ENCODE measurements around the gene SLC2A14.
"Not testable (repeated sequence)": the region's sequence is repeated elsewhere in the genome, so short reads cannot be mapped to it uniquely, and the experiment has no call there.

The SLC2A14 gene

GRCh38 chr12:7864601-7865150, 8.0 kb downstream of the SLC2A14 start:
- Histone ChIP-seq H3K27ac (replicated peaks) (no peak overlapping the region), H3K4me3 (replicated peaks; ENCODE audit: insufficient read depth, low read length) (no peak overlapping the region), H3K27me3 (ENCODE audit: insufficient read depth, poor library complexity, severe bottlenecking) (no peaks in the 10 kb centered on the region)
- TF ChIP-seq SPI1 (IDR thresholded peaks at IDR 0.05; ENCODE audit: borderline replicate concordance, low read depth) (no peak), POLR2AphosphoS5 (IDR thresholded peaks at IDR 0.05; ENCODE audit: low read depth) (no peak), CTCF (IDR thresholded peaks at IDR 0.05; ENCODE audit: insufficient read depth, low read length) (no peak), GABPA (IDR thresholded peaks at IDR 0.05; ENCODE audit: low read depth) (no peak)
- TF ChIP-seq, protein P1, sequence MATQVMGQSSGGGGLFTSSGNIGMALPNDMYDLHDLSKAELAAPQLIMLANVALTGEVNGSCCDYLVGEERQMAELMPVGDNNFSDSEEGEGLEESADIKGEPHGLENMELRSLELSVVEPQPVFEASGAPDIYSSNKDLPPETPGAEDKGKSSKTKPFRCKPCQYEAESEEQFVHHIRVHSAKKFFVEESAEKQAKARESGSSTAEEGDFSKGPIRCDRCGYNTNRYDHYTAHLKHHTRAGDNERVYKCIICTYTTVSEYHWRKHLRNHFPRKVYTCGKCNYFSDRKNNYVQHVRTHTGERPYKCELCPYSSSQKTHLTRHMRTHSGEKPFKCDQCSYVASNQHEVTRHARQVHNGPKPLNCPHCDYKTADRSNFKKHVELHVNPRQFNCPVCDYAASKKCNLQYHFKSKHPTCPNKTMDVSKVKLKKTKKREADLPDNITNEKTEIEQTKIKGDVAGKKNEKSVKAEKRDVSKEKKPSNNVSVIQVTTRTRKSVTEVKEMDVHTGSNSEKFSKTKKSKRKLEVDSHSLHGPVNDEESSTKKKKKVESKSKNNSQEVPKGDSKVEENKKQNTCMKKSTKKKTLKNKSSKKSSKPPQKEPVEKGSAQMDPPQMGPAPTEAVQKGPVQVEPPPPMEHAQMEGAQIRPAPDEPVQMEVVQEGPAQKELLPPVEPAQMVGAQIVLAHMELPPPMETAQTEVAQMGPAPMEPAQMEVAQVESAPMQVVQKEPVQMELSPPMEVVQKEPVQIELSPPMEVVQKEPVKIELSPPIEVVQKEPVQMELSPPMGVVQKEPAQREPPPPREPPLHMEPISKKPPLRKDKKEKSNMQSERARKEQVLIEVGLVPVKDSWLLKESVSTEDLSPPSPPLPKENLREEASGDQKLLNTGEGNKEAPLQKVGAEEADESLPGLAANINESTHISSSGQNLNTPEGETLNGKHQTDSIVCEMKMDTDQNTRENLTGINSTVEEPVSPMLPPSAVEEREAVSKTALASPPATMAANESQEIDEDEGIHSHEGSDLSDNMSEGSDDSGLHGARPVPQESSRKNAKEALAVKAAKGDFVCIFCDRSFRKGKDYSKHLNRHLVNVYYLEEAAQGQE (IDR thresholded peaks at IDR 0.05; ENCODE audit: insufficient replicate concordance, low read depth), result no peak
- no peak for DNase-seq (ENCODE audit: low read depth in 1 of 2, low spot score in 1 of 2)

DNA sequence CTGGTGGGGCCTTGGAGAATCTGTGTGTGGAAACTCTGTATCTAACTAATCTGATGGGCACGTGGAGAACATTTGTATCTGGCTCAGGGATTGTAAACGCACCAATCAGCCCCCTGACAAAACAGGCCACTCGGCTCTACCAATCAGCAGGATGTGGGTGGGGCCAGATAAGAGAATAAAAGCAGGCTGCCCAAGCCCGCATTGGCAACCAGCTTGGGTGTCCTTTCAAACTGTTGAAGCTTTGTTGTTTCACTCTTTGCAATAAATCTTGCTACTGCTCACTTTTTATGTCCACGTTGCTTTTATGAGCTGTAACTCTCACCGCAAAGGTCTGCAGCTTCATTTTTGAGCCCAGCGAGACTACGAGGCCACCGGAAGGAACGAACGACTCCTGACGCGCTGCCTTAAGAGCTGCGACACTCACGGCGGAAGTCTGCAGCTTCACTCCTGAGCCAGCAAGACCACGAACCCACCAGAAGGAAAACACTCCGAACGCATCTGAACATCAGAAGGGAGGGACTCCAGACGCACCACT, 9.8 kb downstream of the SLC2A14 start:
- not testable (repeated sequence) for H3K27ac ChIP-seq (replicated peaks); H3K4me3 ChIP-seq (replicated peaks; ENCODE audit: insufficient read depth, low read length); H3K27me3 ChIP-seq (ENCODE audit: insufficient read depth, poor library complexity, severe bottlenecking)
- DNase-seq (ENCODE audit: low read depth in 1 of 2, low spot score in 1 of 2), result peak in 1 of 2 experiments; percentile 7

- H3K27ac ChIP-seq (replicated peaks); H3K4me3 ChIP-seq (replicated peaks; ENCODE audit: insufficient read depth, low read length); DNase-seq (ENCODE audit: low read depth in 1 of 2, low spot score in 1 of 2); H3K27me3 ChIP-seq (ENCODE audit: insufficient read depth, poor library complexity, severe bottlenecking): not testable (repeated sequence)
Observed at GRCh38 chr12:7862301-7862700, 10.4 kb downstream of the SLC2A14 start.

DNA sequence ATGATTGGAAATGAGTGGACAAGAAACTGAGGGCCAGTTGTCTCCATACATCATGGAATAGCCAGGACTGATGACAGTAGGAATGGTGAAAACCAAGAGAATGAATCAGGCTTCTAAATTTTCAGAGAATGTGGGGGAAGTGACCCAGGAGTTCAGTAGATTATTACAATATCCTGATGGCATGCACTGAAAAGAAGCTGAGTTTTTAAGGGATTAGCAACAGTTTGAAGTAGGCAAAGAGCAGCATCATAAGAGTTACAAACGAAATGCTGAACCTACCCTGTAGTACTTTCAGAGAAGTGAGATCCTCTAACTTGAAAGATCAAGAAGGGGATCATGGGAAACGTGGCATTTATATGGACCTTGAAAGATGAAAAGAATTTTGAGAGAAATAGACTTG, 13.2 kb downstream of the SLC2A14 start:
- Histone ChIP-seq H3K27ac (replicated peaks) (no peak overlapping the region), H3K27me3 (ENCODE audit: insufficient read depth, poor library complexity, severe bottlenecking) (no peaks in the 10 kb centered on the region), H3K4me3 (replicated peaks; ENCODE audit: insufficient read depth, low read length) (no peak overlapping the region)
- TF ChIP-seq GABPA (IDR thresholded peaks at IDR 0.05; ENCODE audit: low read depth) (no peak), POLR2AphosphoS5 (IDR thresholded peaks at IDR 0.05; ENCODE audit: low read depth) (no peak), CTCF (IDR thresholded peaks at IDR 0.05; ENCODE audit: insufficient read depth, low read length) (no peak)
- DNase-seq (ENCODE audit: low read depth in 1 of 2, low spot score in 1 of 2), result no peak

GRCh38 chr12:7857971-7858370, 14.7 kb downstream of the SLC2A14 start:
- DNase-seq (ENCODE audit: low read depth in 1 of 2, low spot score in 1 of 2), result no peak
- no peak for TF ChIP-seq CTCF (IDR thresholded peaks at IDR 0.05; ENCODE audit: insufficient read depth, low read length)
- TF ChIP-seq POLR2AphosphoS5 (IDR thresholded peaks at IDR 0.05; ENCODE audit: low read depth), result no peak
- TF ChIP-seq GABPA (IDR thresholded peaks at IDR 0.05; ENCODE audit: low read depth), result no peak
- no peak for TF ChIP-seq SPI1 (IDR thresholded peaks at IDR 0.05; ENCODE audit: borderline replicate concordance, low read depth)
- TF ChIP-seq, protein P1 (IDR thresholded peaks at IDR 0.05; ENCODE audit: insufficient replicate concordance, low read depth), result no peak
- no peak overlapping the region for H3K27ac ChIP-seq (replicated peaks)
- H3K4me3 ChIP-seq (replicated peaks; ENCODE audit: insufficient read depth, low read length), result no peak overlapping the region
- no peaks in the 10 kb centered on the region for H3K27me3 ChIP-seq (ENCODE audit: insufficient read depth, poor library complexity, severe bottlenecking)
